B cell (primary cell): ENCODE measurements around the gene FAM53B. TPM values are rescaled to one million over a fixed set of nuclear protein-coding genes. Genes with fewer than 3 reads are reported as not detected.
A peak's percentile ranks its signal among the peaks of the same experiment; 100 is the strongest.

ENCODE experiments used
- ATAC-seq: fragments of 200-7000 bp; cut with Tn5 transposase; one replicate; pipeline ENCODE4 v1.10.0; 2021; ENCODE audit warnings: low read depth, mild to moderate bottlenecking, moderate number of reproducible peaks, moderate library complexity
- CTCF ChIA-PET: fragments of 350-600 bp; sonication (Branson Sonifier 250); formaldehyde crosslinking; loops from one replicate; lab custom pipeline; 2021; ENCODE audit warnings: antibody characterized with exemption, inconsistent platforms; lab: Charles Lee
- POLR2A ChIA-PET: fragments of 350-600 bp; sonication (Branson Sonifier 250); formaldehyde crosslinking; loops from one replicate; lab custom pipeline; 2021; ENCODE audit warnings: antibody characterized with exemption; lab: Charles Lee
- DNase-seq: peaks from one replicate; pipeline ENCODE4 v3.0.0; 2013
- H2AFZ ChIP-seq: 2 replicates; pipeline ENCODE4 v1.6.1; 2012; ENCODE audit warnings: mild to moderate bottlenecking, low read depth, low read length; ENCODE audit not compliant: insufficient read depth, poor library complexity, severe bottlenecking
- H3K27ac ChIP-seq, 2 donors: 1 replicate in 1 of 2; 2 replicates in 1 of 2; pipeline ENCODE4 v1.5.1; 2012 to 2013; ENCODE audit warnings: low read length in 2 of 2, mild to moderate bottlenecking in 2 of 2, moderate library complexity in 1 of 2
- H3K27me3 ChIP-seq, 4 experiments: fragments of 200-600 bp in 1 of 4; sonication (generic) in 1 of 4; replicated peaks in 1 of 4; 1 replicate in 2 of 4; 2 replicates in 2 of 4; pipeline versions ENCODE4 v1.6.1 to v1.7.0; 2013 to 2016; ENCODE audit warnings: low read length in 3 of 4, mild to moderate bottlenecking in 2 of 4, mixed read lengths in 1 of 4, moderate library complexity in 1 of 4; ENCODE audit not compliant: insufficient read depth in 4 of 4, control insufficient read depth in 3 of 4; ENCODE audit errors: control extremely low read depth in 1 of 4
- H3K36me3 ChIP-seq, 2 experiments: replicated peaks in 1 of 2; 1 replicate in 1 of 2; 2 replicates in 1 of 2; pipeline versions ENCODE4 v1.6.1 to v1.7.1; 2013; ENCODE audit warnings: low read length in 1 of 2; ENCODE audit not compliant: insufficient read depth in 2 of 2, control insufficient read depth in 1 of 2; ENCODE audit errors: control extremely low read depth in 1 of 2, extremely low read depth in 1 of 2
- H3K4me1 ChIP-seq, 2 donors: fragments of 200-600 bp in 1 of 2; sonication (generic) in 1 of 2; 1 replicate in 1 of 2; 2 replicates in 1 of 2; pipeline versions ENCODE4 v1.5.1 to v1.6.1; 2013 to 2017; ENCODE audit warnings: low read length in 2 of 2; ENCODE audit not compliant: control insufficient read depth in 2 of 2, insufficient read depth in 2 of 2
- H3K4me2 ChIP-seq: replicated peaks from 2 replicates; pipeline ENCODE3; 2012; ENCODE audit warnings: mild to moderate bottlenecking, low read depth, low read length; ENCODE audit not compliant: poor library complexity, severe bottlenecking
- H3K4me3 ChIP-seq, 5 experiments: fragments of 200-600 bp in 1 of 5; sonication (generic) in 1 of 5; 1 replicate in 3 of 5; 2 replicates in 2 of 5; pipeline versions ENCODE4 v1.5.1 to v1.7.0; 2011 to 2016; ENCODE audit warnings: low read length in 4 of 5, mild to moderate bottlenecking in 4 of 5, low read depth in 2 of 5, control low read depth in 1 of 5, moderate library complexity in 1 of 5; ENCODE audit not compliant: insufficient read depth in 1 of 5; ENCODE audit errors: control extremely low read depth in 1 of 5, extremely low read depth in 1 of 5
- H3K79me2 ChIP-seq: fragments of 200-600 bp; sonication (generic); one replicate; pipeline ENCODE4 v1.6.0; 2016; ENCODE audit warnings: low read length; ENCODE audit not compliant: control insufficient read depth, insufficient read depth
- H3K9ac ChIP-seq: fragments of 200-600 bp; sonication (generic); 2 replicates; pipeline ENCODE4 v1.6.1; 2017; ENCODE audit warnings: mild to moderate bottlenecking, low read length, moderate library complexity
- H3K9me3 ChIP-seq, 3 donors: one replicate each; pipeline versions ENCODE4 v1.6.1 to v1.7.1; 2013; ENCODE audit warnings: low read length in 2 of 3; ENCODE audit not compliant: control insufficient read depth in 2 of 3, insufficient read depth in 1 of 3; ENCODE audit errors: control extremely low read depth in 1 of 3
- H4K20me1 ChIP-seq: 2 replicates; pipeline ENCODE4 v1.6.0; 2012; ENCODE audit warnings: mild to moderate bottlenecking, low read length; ENCODE audit not compliant: insufficient read depth, control insufficient read depth, poor library complexity, severe bottlenecking
- H3K27ac Mint-ChIP-seq: one replicate; pipeline ENCODE4 v1.8.0; 2021; ENCODE audit warnings: mixed read lengths
- H3K27me3 Mint-ChIP-seq: one replicate; pipeline ENCODE4 v1.8.0; 2021; ENCODE audit warnings: mixed read lengths
- H3K4me1 Mint-ChIP-seq: one replicate; pipeline ENCODE4 v1.8.0; 2021; ENCODE audit warnings: mixed read lengths
- H3K4me3 Mint-ChIP-seq: one replicate; pipeline ENCODE4 v1.8.0; 2021; ENCODE audit warnings: mixed read lengths
- H3K9me3 Mint-ChIP-seq: one replicate; pipeline ENCODE4 v1.8.0; 2022; ENCODE audit warnings: mixed read lengths; ENCODE audit not compliant: insufficient read depth
- EZH2 ChIP-seq: IDR thresholded peaks from 2 replicates; pipeline ENCODE4 v1.6.1; 2012; ENCODE audit warnings: borderline replicate concordance, low read depth, mild to moderate bottlenecking, moderate library complexity, low read length; ENCODE audit not compliant: insufficient read depth, poor library complexity, severe bottlenecking
- WGBS: methylation state at CpG from one replicate; pipeline ENCODE4 v1.1.5; 2013; ENCODE audit warnings: missing lambda C conversion rate; ENCODE audit not compliant: insufficient coverage; 5-methylcytosine and 5-hydroxymethylcytosine counted together
- intact Hi-C: fragments of 100-400 bp; cut with micrococcal nuclease; formaldehyde crosslinking; loops from one replicate; pipeline ENCODE4 v1.10.0; 2022
- polyA plus RNA-seq: library from polyadenylated mRNA; depleted of rRNA; stranded (reverse); fragments of >200 nt; gene quantifications from 2 replicates; pipeline ENCODE4 v1.2.3, GENCODE V29; 2012
- total RNA-seq, 2 donors: library from RNA; stranded (reverse); fragments of 120-200 nt in 1 of 2; gene quantifications; 1 replicate in 1 of 2; 2 replicates in 1 of 2; pipeline versions ENCODE4 v1.2.3 to v1.2.4, GENCODE V29; 2013 to 2022
- TF ChIP-seq, protein P1 (sequence below): fragments of 200-600 bp; IDR thresholded peaks from one replicate; pipeline ENCODE4 v1.8.0; 2022; ENCODE audit warnings: antibody characterized with exemption, mild to moderate bottlenecking

The FAM53B gene
- total and polyA plus RNA-seq, 2 donors (not counting 1 experiment from before 2014, with no cell fraction given) = 51.2 to 186 TPM

- Mint-ChIP-seq H3K27ac (peak overlapping the region; percentile 97), H3K4me1 (peaks cover 96% of the 10 kb centered on the region), H3K4me3 (peak overlapping the region; percentile 82), H3K9me3 (no peaks in the 10 kb centered on the region), H3K27me3 (no peaks in the 10 kb centered on the region)
- H3K27ac ChIP-seq = peak overlapping the region; percentile 93 to 98
- TF ChIP-seq, protein P1, sequence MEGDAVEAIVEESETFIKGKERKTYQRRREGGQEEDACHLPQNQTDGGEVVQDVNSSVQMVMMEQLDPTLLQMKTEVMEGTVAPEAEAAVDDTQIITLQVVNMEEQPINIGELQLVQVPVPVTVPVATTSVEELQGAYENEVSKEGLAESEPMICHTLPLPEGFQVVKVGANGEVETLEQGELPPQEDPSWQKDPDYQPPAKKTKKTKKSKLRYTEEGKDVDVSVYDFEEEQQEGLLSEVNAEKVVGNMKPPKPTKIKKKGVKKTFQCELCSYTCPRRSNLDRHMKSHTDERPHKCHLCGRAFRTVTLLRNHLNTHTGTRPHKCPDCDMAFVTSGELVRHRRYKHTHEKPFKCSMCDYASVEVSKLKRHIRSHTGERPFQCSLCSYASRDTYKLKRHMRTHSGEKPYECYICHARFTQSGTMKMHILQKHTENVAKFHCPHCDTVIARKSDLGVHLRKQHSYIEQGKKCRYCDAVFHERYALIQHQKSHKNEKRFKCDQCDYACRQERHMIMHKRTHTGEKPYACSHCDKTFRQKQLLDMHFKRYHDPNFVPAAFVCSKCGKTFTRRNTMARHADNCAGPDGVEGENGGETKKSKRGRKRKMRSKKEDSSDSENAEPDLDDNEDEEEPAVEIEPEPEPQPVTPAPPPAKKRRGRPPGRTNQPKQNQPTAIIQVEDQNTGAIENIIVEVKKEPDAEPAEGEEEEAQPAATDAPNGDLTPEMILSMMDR = no peak
- H3K9ac ChIP-seq = peak overlapping the region; percentile 45
- DNase-seq = peak; percentile 70
- peak overlapping the region; percentile 60 for H3K4me2 ChIP-seq
- H3K27me3 ChIP-seq = no peaks in the 10 kb centered on the region
- WGBS = 69% methylated on average over 7 of the region's 14 CpGs
- peaks cover 96 to 97% of the 10 kb centered on the region in 2 donors for H3K4me1 ChIP-seq
- ATAC-seq = peak; percentile 55
- no peak overlapping the region for H2AFZ ChIP-seq
- intact Hi-C loops = loop anchor here (1.0 kb wide), 2 partner anchors 9 to 13 kb away; no protein-coding TSS in a partner anchor
- peaks cover 100% of the 10 kb centered on the region for H3K79me2 ChIP-seq
- ChIA-PET CTCF (interaction anchor here (0.8 to 19.2 kb wide), 11 partner anchors 9 to 198 kb away, joined by 3 to 353 read pairs (median 6); no protein-coding TSS in a partner anchor), POLR2A (interaction anchor here (1.0 to 6.8 kb wide), 5 partner anchors 10 to 187 kb away, joined by 3 to 32 read pairs (median 3); no protein-coding TSS in a partner anchor)
- H3K4me3 ChIP-seq = peak overlapping the region in 3 of 5 experiments; percentile 11 to 37 (median 13)
- no peaks in the 10 kb centered on the region for H3K9me3 ChIP-seq
- H4K20me1 ChIP-seq = peaks cover 54% of the 10 kb centered on the region
- H3K36me3 ChIP-seq = peaks cover 6 to 37% of the 10 kb centered on the region in 2 experiments
Observed at GRCh38 chr10:124728071-124728829, 15.9 kb downstream of the FAM53B start.

GRCh38 chr10:124727361-124727960 lies 16.7 kb downstream of the FAM53B start:
- Histone ChIP-seq H3K9ac (no peak overlapping the region), H3K27ac (peak overlapping the region; percentile 93 to 98), H3K79me2 (peaks cover 100% of the 10 kb centered on the region), H4K20me1 (peaks cover 56% of the 10 kb centered on the region), H2AFZ (no peak overlapping the region), H3K4me3 (peak overlapping the region in 1 of 5 experiments; percentile 37), H3K4me1 (peaks cover 96 to 97% of the 10 kb centered on the region in 2 donors), H3K4me2 (peak overlapping the region; percentile 60), H3K9me3 (no peaks in the 10 kb centered on the region), H3K27me3 (no peaks in the 10 kb centered on the region), H3K36me3 (peaks cover 6 to 31% of the 10 kb centered on the region in 2 experiments)
- 100% methylated on average over 5 of the region's 6 CpGs for WGBS
- Mint-ChIP-seq H3K27me3 (no peaks in the 10 kb centered on the region), H3K27ac (peak overlapping the region; percentile 97), H3K4me3 (peak overlapping the region; percentile 82), H3K4me1 (peaks cover 98% of the 10 kb centered on the region), H3K9me3 (no peaks in the 10 kb centered on the region)
- ChIA-PET CTCF (interaction anchor here (1.5 to 19.2 kb wide), 5 partner anchors 8 to 197 kb away, joined by 4 to 353 read pairs (median 7); no protein-coding TSS in a partner anchor), POLR2A (interaction anchor here (1.0 to 6.8 kb wide), 3 partner anchors 9 to 187 kb away, joined by 3 to 32 read pairs (median 3); no protein-coding TSS in a partner anchor)
- DNase-seq (no peak), ATAC-seq (no peak)
- intact Hi-C loops = no loop called here
- TF ChIP-seq, protein P1 = no peak
- TF ChIP-seq EZH2 = no peak
